Measurements from ENCODE around the gene RBPJL. TPM values are rescaled to one million over a fixed set of nuclear protein-coding genes. Genes with fewer than 3 reads are reported as not detected.

RBPJL gene
- total and polyA plus RNA-seq, 2 of the 13 experiments (the other 11 are each of a cell fraction or from before 2014, with no cell fraction given): not detected

DNA sequence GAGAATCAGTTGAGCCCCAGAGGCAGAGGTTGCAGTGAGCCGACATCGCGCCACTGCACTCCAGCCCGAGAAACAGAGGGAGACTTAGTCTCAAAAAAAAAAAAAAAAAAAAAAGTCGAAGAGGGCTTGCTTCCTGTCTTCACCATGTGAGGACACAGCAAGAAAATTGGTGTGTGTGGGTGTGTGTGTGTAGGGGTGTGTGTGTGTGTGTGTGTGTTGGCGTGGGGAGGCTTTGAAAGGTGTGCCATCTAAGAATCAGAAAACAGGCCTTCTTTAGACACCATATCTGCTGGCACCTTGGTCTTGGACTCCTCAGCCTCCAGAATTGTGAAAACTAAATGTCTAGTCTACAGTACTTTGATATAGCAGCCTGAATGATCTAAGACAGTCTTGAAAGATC, 6.9 kb upstream of the RBPJL start (continued):
- TF ChIP-seq, protein P1, sequence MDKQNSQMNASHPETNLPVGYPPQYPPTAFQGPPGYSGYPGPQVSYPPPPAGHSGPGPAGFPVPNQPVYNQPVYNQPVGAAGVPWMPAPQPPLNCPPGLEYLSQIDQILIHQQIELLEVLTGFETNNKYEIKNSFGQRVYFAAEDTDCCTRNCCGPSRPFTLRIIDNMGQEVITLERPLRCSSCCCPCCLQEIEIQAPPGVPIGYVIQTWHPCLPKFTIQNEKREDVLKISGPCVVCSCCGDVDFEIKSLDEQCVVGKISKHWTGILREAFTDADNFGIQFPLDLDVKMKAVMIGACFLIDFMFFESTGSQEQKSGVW (CRISPR knock-in tag; IDR thresholded peaks at IDR 0.05; ENCODE audit: borderline replicate concordance): no peak
- no peak for TF ChIP-seq TSC22D2 (CRISPR knock-in tag; IDR thresholded peaks at IDR 0.05; ENCODE audit: borderline replicate concordance)
- TF ChIP-seq ZNF496 (CRISPR knock-in tag; IDR thresholded peaks at IDR 0.05; ENCODE audit: insufficient replicate concordance): no peak
- TF ChIP-seq SMC3 (IDR thresholded peaks at IDR 0.05; ENCODE audit: low read length): no peak

DNA sequence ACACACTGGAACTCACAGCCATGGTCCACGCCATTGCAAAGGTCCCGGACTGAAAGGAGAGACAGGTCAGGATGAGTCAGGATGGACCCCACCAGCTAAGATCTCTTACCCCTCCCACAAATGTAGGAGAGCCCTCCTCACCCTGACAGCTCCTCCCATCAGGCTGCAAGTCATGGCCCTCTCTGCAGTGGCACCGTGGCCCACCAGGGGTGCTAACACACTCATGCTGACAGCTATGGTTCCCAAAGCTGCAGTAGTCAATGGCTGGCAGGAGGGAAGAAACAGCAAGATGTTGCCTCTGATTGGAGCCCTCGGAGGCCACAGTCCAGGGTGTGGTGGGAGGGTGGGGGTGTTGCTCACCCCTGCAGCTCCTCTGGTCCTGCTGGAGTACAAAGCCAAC, 5.7 kb upstream of the RBPJL start:
- H3K27me3 ChIP-seq (ENCODE audit: control insufficient read depth in 1 of 2, insufficient read depth in 2 of 2, low read length in 2 of 2): peaks cover 5 to 13% of the 10 kb centered on the region in 2 experiments; a peak in 3 of 5 replicates
- ChIA-PET CTCF (ENCODE audit: low intra/inter-chr PET ratio, low total read pairs) (no interaction called here), POLR2A (no interaction called here)
- WGBS (ENCODE audit: low lambda C conversion rate): 5% methylated on average over 4 of the region's 4 CpGs
- no peaks in the 10 kb centered on the region for H3K79me2 ChIP-seq (ENCODE audit: insufficient read depth, low read length)
- DNase-seq (ENCODE audit: low spot score) (peak; percentile 56), FAIRE-seq (peak; percentile 96), ATAC-seq (peak; percentile 98)
- no peaks in the 10 kb centered on the region for H3K9me3 ChIP-seq (ENCODE audit: low read length)
- H4K20me1 ChIP-seq (ENCODE audit: insufficient read depth, low read length): no peaks in the 10 kb centered on the region
- no peaks in the 10 kb centered on the region for H3K4me1 ChIP-seq (ENCODE audit: insufficient read depth, low read length)
- intact Hi-C loops (cut with micrococcal nuclease; ENCODE audit: unreplicated experiment): no loop called here
- BruUV-seq (replicated peaks): no TSS peak
- no peak overlapping the region for H2AFZ ChIP-seq (ENCODE audit: low read length)
- H3K27ac ChIP-seq (ENCODE audit: extremely low read length, insufficient read depth, low read length): no peak overlapping the region
- H3K4me2 ChIP-seq (ENCODE audit: low read depth, low read length): no peak overlapping the region
- in situ Hi-C loops (cut with HindIII; ENCODE audit: extremely low pct_ligation_motif_present, low pct_unique_long_range_greater_than_20kb): no loop called here
- no peak overlapping the region for H3K9ac ChIP-seq (ENCODE audit: insufficient read depth, low read depth, low read length)
- H3K36me3 ChIP-seq (replicated peaks in 1 of 2; ENCODE audit: control insufficient read depth in 1 of 2, insufficient read depth in 2 of 2, low read length in 2 of 2): no peaks in the 10 kb centered on the region
- H3K4me3 ChIP-seq (replicated peaks in 1 of 3; ENCODE audit: insufficient read depth in 1 of 3, low read depth in 2 of 3, low read length in 3 of 3): no peak overlapping the region
- TF ChIP-seq, protein P2, sequence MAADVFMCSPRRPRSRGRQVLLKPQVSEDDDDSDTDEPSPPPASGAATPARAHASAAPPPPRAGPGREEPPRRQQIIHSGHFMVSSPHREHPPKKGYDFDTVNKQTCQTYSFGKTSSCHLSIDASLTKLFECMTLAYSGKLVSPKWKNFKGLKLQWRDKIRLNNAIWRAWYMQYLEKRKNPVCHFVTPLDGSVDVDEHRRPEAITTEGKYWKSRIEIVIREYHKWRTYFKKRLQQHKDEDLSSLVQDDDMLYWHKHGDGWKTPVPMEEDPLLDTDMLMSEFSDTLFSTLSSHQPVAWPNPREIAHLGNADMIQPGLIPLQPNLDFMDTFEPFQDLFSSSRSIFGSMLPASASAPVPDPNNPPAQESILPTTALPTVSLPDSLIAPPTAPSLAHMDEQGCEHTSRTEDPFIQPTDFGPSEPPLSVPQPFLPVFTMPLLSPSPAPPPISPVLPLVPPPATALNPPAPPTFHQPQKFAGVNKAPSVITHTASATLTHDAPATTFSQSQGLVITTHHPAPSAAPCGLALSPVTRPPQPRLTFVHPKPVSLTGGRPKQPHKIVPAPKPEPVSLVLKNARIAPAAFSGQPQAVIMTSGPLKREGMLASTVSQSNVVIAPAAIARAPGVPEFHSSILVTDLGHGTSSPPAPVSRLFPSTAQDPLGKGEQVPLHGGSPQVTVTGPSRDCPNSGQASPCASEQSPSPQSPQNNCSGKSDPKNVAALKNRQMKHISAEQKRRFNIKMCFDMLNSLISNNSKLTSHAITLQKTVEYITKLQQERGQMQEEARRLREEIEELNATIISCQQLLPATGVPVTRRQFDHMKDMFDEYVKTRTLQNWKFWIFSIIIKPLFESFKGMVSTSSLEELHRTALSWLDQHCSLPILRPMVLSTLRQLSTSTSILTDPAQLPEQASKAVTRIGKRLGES (CRISPR knock-in tag; IDR thresholded peaks at IDR 0.05; ENCODE audit: borderline replicate concordance): no peak
- TF ChIP-seq NR2C2 (CRISPR knock-in tag; IDR thresholded peaks at IDR 0.05; ENCODE audit: borderline replicate concordance) (no peak), ZNF644 (CRISPR knock-in tag; IDR thresholded peaks at IDR 0.05; ENCODE audit: low read depth) (peak; percentile 89), EEA1 (CRISPR knock-in tag; IDR thresholded peaks at IDR 0.05; ENCODE audit: borderline replicate concordance) (no peak), MEIS2 (CRISPR knock-in tag; IDR thresholded peaks at IDR 0.05) (0 out of 2 replicates have a peak, but pooled peaks have one; percentile 41)
- TF ChIP-seq, protein P3, sequence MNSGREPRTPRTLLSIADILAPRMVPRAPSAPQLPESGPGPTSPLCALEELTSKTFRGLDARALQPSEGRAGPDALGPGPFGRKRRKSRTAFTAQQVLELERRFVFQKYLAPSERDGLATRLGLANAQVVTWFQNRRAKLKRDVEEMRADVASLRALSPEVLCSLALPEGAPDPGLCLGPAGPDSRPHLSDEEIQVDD (CRISPR knock-in tag; IDR thresholded peaks at IDR 0.05; ENCODE audit: borderline replicate concordance): 0 out of 2 replicates have a peak, but pooled peaks have one; percentile 44
- TF ChIP-seq, protein P4, sequence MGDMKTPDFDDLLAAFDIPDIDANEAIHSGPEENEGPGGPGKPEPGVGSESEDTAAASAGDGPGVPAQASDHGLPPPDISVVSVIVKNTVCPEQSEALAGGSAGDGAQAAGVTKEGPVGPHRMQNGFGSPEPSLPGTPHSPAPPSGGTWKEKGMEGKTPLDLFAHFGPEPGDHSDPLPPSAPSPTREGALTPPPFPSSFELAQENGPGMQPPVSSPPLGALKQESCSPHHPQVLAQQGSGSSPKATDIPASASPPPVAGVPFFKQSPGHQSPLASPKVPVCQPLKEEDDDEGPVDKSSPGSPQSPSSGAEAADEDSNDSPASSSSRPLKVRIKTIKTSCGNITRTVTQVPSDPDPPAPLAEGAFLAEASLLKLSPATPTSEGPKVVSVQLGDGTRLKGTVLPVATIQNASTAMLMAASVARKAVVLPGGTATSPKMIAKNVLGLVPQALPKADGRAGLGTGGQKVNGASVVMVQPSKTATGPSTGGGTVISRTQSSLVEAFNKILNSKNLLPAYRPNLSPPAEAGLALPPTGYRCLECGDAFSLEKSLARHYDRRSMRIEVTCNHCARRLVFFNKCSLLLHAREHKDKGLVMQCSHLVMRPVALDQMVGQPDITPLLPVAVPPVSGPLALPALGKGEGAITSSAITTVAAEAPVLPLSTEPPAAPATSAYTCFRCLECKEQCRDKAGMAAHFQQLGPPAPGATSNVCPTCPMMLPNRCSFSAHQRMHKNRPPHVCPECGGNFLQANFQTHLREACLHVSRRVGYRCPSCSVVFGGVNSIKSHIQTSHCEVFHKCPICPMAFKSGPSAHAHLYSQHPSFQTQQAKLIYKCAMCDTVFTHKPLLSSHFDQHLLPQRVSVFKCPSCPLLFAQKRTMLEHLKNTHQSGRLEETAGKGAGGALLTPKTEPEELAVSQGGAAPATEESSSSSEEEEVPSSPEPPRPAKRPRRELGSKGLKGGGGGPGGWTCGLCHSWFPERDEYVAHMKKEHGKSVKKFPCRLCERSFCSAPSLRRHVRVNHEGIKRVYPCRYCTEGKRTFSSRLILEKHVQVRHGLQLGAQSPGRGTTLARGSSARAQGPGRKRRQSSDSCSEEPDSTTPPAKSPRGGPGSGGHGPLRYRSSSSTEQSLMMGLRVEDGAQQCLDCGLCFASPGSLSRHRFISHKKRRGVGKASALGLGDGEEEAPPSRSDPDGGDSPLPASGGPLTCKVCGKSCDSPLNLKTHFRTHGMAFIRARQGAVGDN (CRISPR knock-in tag; IDR thresholded peaks at IDR 0.05): peak; percentile 35; the same call in 1 of the 2 replicates
- TF ChIP-seq, protein P5, sequence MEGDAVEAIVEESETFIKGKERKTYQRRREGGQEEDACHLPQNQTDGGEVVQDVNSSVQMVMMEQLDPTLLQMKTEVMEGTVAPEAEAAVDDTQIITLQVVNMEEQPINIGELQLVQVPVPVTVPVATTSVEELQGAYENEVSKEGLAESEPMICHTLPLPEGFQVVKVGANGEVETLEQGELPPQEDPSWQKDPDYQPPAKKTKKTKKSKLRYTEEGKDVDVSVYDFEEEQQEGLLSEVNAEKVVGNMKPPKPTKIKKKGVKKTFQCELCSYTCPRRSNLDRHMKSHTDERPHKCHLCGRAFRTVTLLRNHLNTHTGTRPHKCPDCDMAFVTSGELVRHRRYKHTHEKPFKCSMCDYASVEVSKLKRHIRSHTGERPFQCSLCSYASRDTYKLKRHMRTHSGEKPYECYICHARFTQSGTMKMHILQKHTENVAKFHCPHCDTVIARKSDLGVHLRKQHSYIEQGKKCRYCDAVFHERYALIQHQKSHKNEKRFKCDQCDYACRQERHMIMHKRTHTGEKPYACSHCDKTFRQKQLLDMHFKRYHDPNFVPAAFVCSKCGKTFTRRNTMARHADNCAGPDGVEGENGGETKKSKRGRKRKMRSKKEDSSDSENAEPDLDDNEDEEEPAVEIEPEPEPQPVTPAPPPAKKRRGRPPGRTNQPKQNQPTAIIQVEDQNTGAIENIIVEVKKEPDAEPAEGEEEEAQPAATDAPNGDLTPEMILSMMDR (CRISPR knock-in tag; IDR thresholded peaks at IDR 0.05): peak; percentile 49

Data from HepG2 (cell line).